Tibial nerve (tissue), 3 donors: ENCODE data around the gene PPM1L.

ENCODE experiments used
- EP300 ChIP-seq, 2 donors: sonication (generic); formaldehyde crosslinking; IDR thresholded peaks; one replicate each; pipeline ENCODE4 v1.6.1; 2017; ENCODE audit warnings: antibody characterized with exemption in 2 of 2, mild to moderate bottlenecking in 1 of 2
- POLR2A ChIP-seq, 2 donors: fragments of 450-650 bp; IDR thresholded peaks; one replicate each; pipeline ENCODE4 v1.6.1; 2017; ENCODE audit warnings: antibody characterized with exemption in 2 of 2, mild to moderate bottlenecking in 2 of 2, moderate library complexity in 2 of 2

DNA sequence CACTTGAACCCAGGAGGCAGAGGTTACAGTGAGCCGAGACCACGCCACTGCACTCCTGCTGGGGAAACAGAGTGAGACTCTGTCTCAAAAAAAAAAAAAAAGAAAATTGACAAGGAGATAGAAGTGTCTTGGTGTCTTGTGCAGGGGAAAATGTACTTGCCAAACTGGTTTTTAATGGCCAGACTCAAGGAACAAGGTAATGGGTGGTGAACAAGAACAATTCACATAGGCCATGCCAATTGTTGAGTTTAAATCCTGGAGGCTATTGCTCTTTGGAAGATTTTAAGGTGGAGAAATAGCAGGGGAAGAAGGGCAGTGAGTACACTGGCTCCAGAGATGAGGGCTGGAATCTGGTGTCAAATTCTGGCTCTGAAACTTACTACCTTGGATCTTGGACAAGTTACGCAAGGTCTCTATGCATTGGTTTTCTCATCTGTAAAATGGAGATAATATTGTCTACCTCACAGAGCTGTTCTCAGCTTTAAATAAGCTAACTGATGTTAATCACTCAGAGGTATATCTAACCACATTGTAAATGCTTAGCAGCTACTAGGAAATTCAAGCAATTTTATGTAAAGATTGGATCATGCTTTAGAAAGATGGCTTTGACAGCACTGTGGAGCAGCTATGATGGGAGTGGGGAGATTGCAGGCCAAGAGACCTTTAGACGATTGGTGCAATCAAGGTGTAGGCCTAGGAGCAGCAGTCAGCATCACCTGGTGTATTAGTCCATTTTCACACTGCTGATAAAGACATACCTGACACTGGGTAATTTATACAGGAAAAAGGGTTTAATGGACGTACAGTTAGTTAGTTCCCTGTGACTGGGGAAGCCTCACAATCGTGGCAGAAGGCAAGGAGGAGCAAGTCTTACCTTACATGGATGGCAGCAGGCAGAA, 270.8 kb downstream of the PPM1L start:
- TF ChIP-seq EP300 (IDR thresholded peaks at IDR 0.05) = no peak
- no peak for TF ChIP-seq POLR2A (IDR thresholded peaks at IDR 0.05)
